ENCODE results near the gene CXorf49. TPM values are rescaled to one million over a fixed set of nuclear protein-coding genes. Genes with fewer than 3 reads are reported as not detected.
"Not testable (repeated sequence)": the region's sequence is repeated elsewhere in the genome, so short reads cannot be mapped to it uniquely, and the experiment has no call there.

CXorf49 gene
- total and polyA plus RNA-seq, 9 of the 15 experiments (the other 6 are each of a cell fraction or from before 2014, with no cell fraction given), result not detected

- H4K20me1 ChIP-seq (replicated peaks; ENCODE audit: control insufficient read depth, insufficient read depth, low read length); FAIRE-seq: not testable (repeated sequence)
Observed at GRCh38 chrX:71675636-71676035, 42.4 kb downstream of the CXorf49 start.

GRCh38 chrX:71671938-71672337 lies 46.1 kb downstream of the CXorf49 start:
- ATAC-seq, result no peak
- Histone ChIP-seq H3K36me3 (ENCODE audit: control insufficient read depth, insufficient read depth, low read length) (no peaks in the 10 kb centered on the region), H3K4me2 (ENCODE audit: insufficient read depth, low read length) (no peak overlapping the region), H4K20me1 (replicated peaks; ENCODE audit: control insufficient read depth, insufficient read depth, low read length) (no peaks in the 10 kb centered on the region), H3K79me2 (ENCODE audit: control insufficient read depth, insufficient read depth, low read length) (no peaks in the 10 kb centered on the region), H3K4me3 (no peak overlapping the region), H3K27me3 (ENCODE audit: control insufficient read depth in 2 of 2, insufficient read depth in 2 of 2, low read length in 2 of 2) (peaks cover 0 to 29% of the 10 kb centered on the region in 2 experiments; a peak in 3 of 5 replicates), H3K9ac (ENCODE audit: insufficient read depth in 1 of 2, low read depth in 2 of 2, low read length in 2 of 2) (no peak overlapping the region), H3K27ac (ENCODE audit: extremely low read depth, low read depth, low read length) (no peak overlapping the region), H3K9me1 (ENCODE audit: control insufficient read depth, insufficient read depth, low read length) (no peaks in the 10 kb centered on the region), H2AFZ (ENCODE audit: low read depth, low read length) (no peak overlapping the region), H3K4me1 (replicated peaks in 1 of 2; ENCODE audit: control insufficient read depth in 2 of 2, insufficient read depth in 2 of 2, low read length in 2 of 2) (peaks cover 0 to 7% of the 10 kb centered on the region in 2 experiments; a peak in 2 of 5 replicates), H3K9me3 (replicated peaks; ENCODE audit: control insufficient read depth, insufficient read depth, low read depth, low read length) (no peaks in the 10 kb centered on the region)
- ChIA-PET POLR2A (interaction anchor here (0.6 kb wide), 1 partner anchor 234 kb away, joined by 3 read pairs; no protein-coding TSS in a partner anchor), CTCF (ENCODE audit: low intra/inter-chr PET ratio) (no interaction called here)
- 51% methylated on average over 7 of the region's 11 CpGs for WGBS (ENCODE audit: insufficient coverage, low coverage, missing lambda C conversion rate)
- DNase-seq (ENCODE audit: extremely low read depth in 1 of 4, low spot score in 3 of 4), result no peak
- FAIRE-seq, result no peak
- in situ Hi-C loops (cut with MboI), result loop anchor here (10.0 to 25.0 kb wide), 2 partner anchors 123 to 190 kb away; no protein-coding TSS in a partner anchor
- no TSS peak for BruUV-seq (replicated peaks)
- intact Hi-C loops (cut with micrococcal nuclease), result no loop called here
- TF ChIP-seq CHD2 (IDR thresholded peaks at IDR 0.05; ENCODE audit: low read depth, low read length) (no peak), CSDE1 (IDR thresholded peaks at IDR 0.05) (no peak), HNRNPLL (IDR thresholded peaks at IDR 0.05; ENCODE audit: low read depth, low read length, poor library complexity, severe bottlenecking) (no peak), HMGXB4 (CRISPR knock-in tag; IDR thresholded peaks at IDR 0.05) (no peak), ESRRA (IDR thresholded peaks at IDR 0.05; ENCODE audit: borderline replicate concordance, low read depth) (no peak), CHD1 (IDR thresholded peaks at IDR 0.05; ENCODE audit: low read length) (no peak), CUX1 (CRISPR knock-in tag; IDR thresholded peaks at IDR 0.05) (no peak), ZFP30 (CRISPR knock-in tag; IDR thresholded peaks at IDR 0.05; ENCODE audit: borderline replicate concordance) (no peak), SLC30A9 (CRISPR knock-in tag; IDR thresholded peaks at IDR 0.05) (no peak)

More at GRCh38 chrX:71675636-71676035, 42.4 kb downstream of the CXorf49 start:
- DNase-seq (ENCODE audit: extremely low read depth in 1 of 4, low spot score in 3 of 4); H3K4me2 ChIP-seq (ENCODE audit: insufficient read depth, low read length); H3K9me3 ChIP-seq (replicated peaks; ENCODE audit: control insufficient read depth, insufficient read depth, low read depth, low read length); H3K9me1 ChIP-seq (ENCODE audit: control insufficient read depth, insufficient read depth, low read length); H2AFZ ChIP-seq (ENCODE audit: low read depth, low read length); H3K36me3 ChIP-seq (ENCODE audit: control insufficient read depth, insufficient read depth, low read length); H3K4me1 ChIP-seq (replicated peaks in 1 of 2; ENCODE audit: control insufficient read depth in 2 of 2, insufficient read depth in 2 of 2, low read length in 2 of 2); H3K27ac ChIP-seq (ENCODE audit: extremely low read depth, low read depth, low read length); ATAC-seq; BruUV-seq (replicated peaks); CTCF ChIA-PET (ENCODE audit: low intra/inter-chr PET ratio); POLR2A ChIA-PET; H3K9ac ChIP-seq (ENCODE audit: insufficient read depth in 1 of 2, low read depth in 2 of 2, low read length in 2 of 2); H3K79me2 ChIP-seq (ENCODE audit: control insufficient read depth, insufficient read depth, low read length); H3K4me3 ChIP-seq; intact Hi-C loops (cut with micrococcal nuclease): not testable (repeated sequence)
- WGBS (ENCODE audit: insufficient coverage, low coverage, missing lambda C conversion rate), result 20% methylated on average over 1 of the region's 23 CpGs
- in situ Hi-C loops (cut with MboI), result loop anchor here (10.0 kb wide), 1 partner anchor 119 kb away; no protein-coding TSS in a partner anchor
- H3K27me3 ChIP-seq (ENCODE audit: control insufficient read depth in 2 of 2, insufficient read depth in 2 of 2, low read length in 2 of 2), result peaks cover 0 to 20% of the 10 kb centered on the region in 2 experiments; a peak in 3 of 5 replicates

Measured in K562 (cell line).